ENCODE measurements around the gene ISG20L2. TPM values are rescaled to one million over a fixed set of nuclear protein-coding genes. Genes with fewer than 3 reads are reported as not detected.

The ISG20L2 gene
- total and polyA plus RNA-seq, 2 donors (not counting 3 experiments of a cell fraction or from before 2014, with no cell fraction given) = 33.2 to 35.3 TPM

DNA sequence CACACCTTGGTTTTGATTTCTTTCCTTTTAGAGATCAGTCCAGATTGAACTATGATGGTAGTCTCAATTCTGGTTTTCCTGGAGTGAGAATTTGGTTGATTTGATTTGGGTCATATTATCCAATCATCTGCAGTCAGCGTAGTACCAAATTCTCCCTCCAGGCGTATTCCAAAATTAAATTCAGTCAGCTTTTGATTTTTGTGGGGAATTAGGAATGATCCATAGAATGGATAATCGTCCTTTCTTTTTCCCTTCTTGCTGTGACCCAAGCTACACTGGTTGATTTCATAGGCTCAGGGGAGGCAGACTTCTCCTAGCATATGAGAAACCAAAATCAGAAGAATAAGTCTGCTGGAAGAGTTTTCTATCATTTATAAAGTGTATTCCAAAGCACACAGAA is 43.7 kb upstream of the ISG20L2 start:
- no TSS peak for BruUV-seq (replicated peaks)
- H3K27me3 ChIP-seq (ENCODE audit: control insufficient read depth in 2 of 2, insufficient read depth in 2 of 2, low read length in 2 of 2) = no peaks in the 10 kb centered on the region
- no peaks in the 10 kb centered on the region for H3K9me1 ChIP-seq (replicated peaks; ENCODE audit: control insufficient read depth, extremely low read depth, insufficient read depth, low read length)
- no peak for DNase-seq (ENCODE audit: low read depth, low spot score)
- peaks cover 7% of the 10 kb centered on the region for H4K20me1 ChIP-seq (replicated peaks; ENCODE audit: control insufficient read depth, extremely low read depth, insufficient read depth, low read length)
- H3K9ac ChIP-seq (replicated peaks; ENCODE audit: extremely low read depth, insufficient read depth, low read length) = no peak overlapping the region
- no peak overlapping the region for H3K4me3 ChIP-seq (replicated peaks in 1 of 3; ENCODE audit: insufficient read depth in 1 of 3, low read depth in 1 of 3, low read length in 3 of 3)
- no peak overlapping the region for H3K4me2 ChIP-seq (ENCODE audit: insufficient read depth, low read length)
- peaks cover 86% of the 10 kb centered on the region for H3K79me2 ChIP-seq (ENCODE audit: control insufficient read depth, insufficient read depth, low read length)
- POLR2A ChIA-PET = interaction anchor here (1.6 kb wide), 1 partner anchor 47 kb away, joined by 3 read pairs; no protein-coding TSS in a partner anchor
- no peak for FAIRE-seq
- CTCF ChIA-PET = interaction anchor here (0.7 to 3.2 kb wide), 9 partner anchors 9 to 87 kb away, joined by 3 to 14 read pairs (median 4); partner anchors contain the start of genes INSRR, ISG20L2, METTL25B and NTRK1
- TF ChIP-seq MYC (IDR thresholded peaks at IDR 0.05; ENCODE audit: low read depth, low read length) = no peak
- no peak for TF ChIP-seq JUN (IDR thresholded peaks at IDR 0.05; ENCODE audit: borderline replicate concordance, insufficient read depth, insufficient read length, low read depth)
- TF ChIP-seq EZH2 (IDR thresholded peaks at IDR 0.05; ENCODE audit: borderline replicate concordance, low read depth, low read length, severe bottlenecking) = no peak
- TF ChIP-seq CTCF (IDR thresholded peaks at IDR 0.05; ENCODE audit: extremely low read depth in 1 of 2, insufficient read depth in 1 of 2, low read depth in 1 of 2, low read length in 2 of 2) = no peak
- H3K27ac ChIP-seq (ENCODE audit: insufficient read depth, low read depth, low read length) = no peak overlapping the region
- H3K4me1 ChIP-seq (ENCODE audit: control insufficient read depth, extremely low read depth, insufficient read depth, low read length) = peaks cover 10% of the 10 kb centered on the region
- dilution Hi-C loops (cut with MboI; ENCODE audit: extremely low pct_ligation_motif_present, low sequenced_read_pairs) (no loop called here), intact Hi-C loops (cut with micrococcal nuclease) (no loop called here)
- H3K9me3 ChIP-seq (replicated peaks; ENCODE audit: control insufficient read depth, insufficient read depth, low read length) = no peaks in the 10 kb centered on the region
- H3K36me3 ChIP-seq (ENCODE audit: control insufficient read depth in 2 of 2, extremely low read depth in 1 of 2, insufficient read depth in 2 of 2, low read length in 2 of 2) = peaks cover 7 to 8% of the 10 kb centered on the region in 2 experiments
- no peak overlapping the region for H2AFZ ChIP-seq (ENCODE audit: low read depth, low read length)

All from endothelial cell of umbilical vein (primary cell).